GM10266 (cell line): ENCODE data around the gene PLCB2.

Experiments used
- DNase-seq: peaks from one replicate; pipeline ENCODE4 v3.0.0; 2012; ENCODE audit errors: extremely low spot score
- TF ChIP-seq, protein P1 (sequence below): IDR thresholded peaks from 2 replicates; pipeline ENCODE4 v1.5.1; 2012; ENCODE audit warnings: mild to moderate bottlenecking, low read depth; ENCODE audit not compliant: control insufficient read depth, insufficient read depth; ENCODE audit errors: missing control alignments

The PLCB2 gene

DNA sequence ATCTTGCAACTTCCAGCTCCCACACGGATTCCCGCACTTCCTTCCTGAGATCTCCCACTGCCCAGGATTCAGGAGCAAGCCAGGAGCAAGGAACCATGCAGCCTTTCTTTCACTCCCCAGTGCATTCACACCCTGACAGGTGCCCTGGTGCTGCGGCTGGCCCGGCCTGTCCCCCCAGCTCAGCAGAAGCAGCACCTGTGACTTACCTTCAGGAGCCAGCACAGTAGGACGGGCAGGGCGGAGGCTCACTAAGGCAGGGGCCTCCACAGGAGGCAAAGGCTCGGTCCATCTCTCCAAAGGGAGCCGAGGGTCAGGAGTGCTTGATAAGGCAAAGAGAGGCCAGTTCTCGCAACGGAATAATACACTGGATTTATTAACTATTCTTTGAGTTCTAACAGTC, 29.7 kb downstream of the PLCB2 start:
- DNase-seq = no peak
- TF ChIP-seq, protein P1, sequence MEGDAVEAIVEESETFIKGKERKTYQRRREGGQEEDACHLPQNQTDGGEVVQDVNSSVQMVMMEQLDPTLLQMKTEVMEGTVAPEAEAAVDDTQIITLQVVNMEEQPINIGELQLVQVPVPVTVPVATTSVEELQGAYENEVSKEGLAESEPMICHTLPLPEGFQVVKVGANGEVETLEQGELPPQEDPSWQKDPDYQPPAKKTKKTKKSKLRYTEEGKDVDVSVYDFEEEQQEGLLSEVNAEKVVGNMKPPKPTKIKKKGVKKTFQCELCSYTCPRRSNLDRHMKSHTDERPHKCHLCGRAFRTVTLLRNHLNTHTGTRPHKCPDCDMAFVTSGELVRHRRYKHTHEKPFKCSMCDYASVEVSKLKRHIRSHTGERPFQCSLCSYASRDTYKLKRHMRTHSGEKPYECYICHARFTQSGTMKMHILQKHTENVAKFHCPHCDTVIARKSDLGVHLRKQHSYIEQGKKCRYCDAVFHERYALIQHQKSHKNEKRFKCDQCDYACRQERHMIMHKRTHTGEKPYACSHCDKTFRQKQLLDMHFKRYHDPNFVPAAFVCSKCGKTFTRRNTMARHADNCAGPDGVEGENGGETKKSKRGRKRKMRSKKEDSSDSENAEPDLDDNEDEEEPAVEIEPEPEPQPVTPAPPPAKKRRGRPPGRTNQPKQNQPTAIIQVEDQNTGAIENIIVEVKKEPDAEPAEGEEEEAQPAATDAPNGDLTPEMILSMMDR = no peak

DNA sequence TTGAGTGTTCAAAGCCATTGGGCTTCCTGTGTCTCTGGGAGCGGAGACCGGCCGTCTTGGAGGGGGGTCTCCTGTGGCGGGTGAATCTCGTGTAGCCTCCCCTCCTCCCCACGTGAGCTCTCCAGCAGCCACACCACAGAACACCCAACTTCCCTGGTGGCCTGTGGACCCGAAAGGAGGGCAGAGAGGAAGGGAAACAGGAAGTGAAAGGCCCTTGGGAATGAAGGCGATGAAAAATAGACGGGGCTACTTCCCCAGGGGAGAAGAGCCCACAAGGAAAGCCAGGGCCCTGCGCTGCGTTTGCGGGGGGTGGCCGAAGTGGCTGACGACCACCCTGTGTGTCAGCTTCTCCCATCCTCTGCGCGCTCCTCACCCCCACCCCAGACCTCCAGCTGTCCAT, 30.3 kb downstream of the PLCB2 start:
- TF ChIP-seq, protein P1 = no peak
- DNase-seq = no peak

DNA sequence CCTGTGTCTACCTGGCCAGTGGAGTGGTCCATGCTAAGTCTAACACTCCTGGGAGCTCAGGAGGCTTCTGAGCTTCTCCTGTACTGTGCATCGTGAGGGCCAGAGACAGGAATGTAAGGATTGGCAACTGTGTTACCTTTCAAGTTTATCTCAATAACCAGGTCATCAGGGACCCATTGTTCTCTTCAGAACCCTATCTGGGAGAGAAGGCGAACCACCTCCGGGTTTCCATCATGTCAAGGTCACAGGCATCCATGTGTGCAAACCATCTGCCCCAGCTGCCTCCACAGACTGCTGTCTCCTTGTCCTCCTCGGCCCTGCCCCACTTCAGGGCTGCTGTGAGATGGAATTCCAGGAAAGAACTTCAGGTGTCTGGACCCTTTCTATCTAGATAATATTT, 30.8 kb downstream of the PLCB2 start:
- TF ChIP-seq, protein P1 = no peak
- no peak for DNase-seq

DNA sequence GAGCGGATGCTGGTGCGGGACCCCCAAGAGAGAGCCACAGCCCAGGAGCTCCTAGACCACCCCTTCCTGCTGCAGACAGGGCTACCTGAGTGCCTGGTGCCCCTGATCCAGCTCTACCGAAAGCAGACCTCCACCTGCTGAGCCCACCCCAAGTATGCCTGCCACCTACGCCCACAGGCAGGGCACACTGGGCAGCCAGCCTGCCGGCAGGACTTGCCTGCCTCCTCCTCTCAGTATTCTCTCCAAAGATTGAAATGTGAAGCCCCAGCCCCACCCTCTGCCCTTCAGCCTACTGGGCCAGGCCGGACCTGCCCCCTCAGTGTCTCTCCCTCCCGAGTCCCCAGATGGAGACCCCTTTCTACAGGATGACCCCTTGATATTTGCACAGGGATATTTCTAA, 31.8 kb downstream of the PLCB2 start:
- TF ChIP-seq, protein P1 = no peak
- no peak for DNase-seq

DNA sequence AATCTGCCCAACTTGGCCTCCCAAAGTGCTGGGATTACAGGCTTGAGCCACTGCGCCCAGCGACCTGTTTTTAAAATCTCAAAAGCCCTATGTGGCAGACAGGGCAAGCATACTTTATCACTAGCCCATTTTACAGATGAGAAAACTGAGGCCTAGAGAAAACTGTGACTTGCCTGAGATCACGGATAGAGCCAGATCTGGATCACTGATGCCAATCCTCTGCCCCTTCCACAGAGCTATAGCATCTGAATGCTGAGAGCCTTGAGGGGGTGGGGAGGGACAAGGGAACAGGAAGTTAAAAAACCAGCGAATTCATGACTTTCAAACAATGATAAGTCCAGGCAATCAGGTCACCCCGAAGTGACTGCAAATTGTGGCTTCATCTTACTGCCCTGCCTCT, 32.2 kb downstream of the PLCB2 start:
- DNase-seq = no peak
- TF ChIP-seq, protein P1 = no peak

DNA sequence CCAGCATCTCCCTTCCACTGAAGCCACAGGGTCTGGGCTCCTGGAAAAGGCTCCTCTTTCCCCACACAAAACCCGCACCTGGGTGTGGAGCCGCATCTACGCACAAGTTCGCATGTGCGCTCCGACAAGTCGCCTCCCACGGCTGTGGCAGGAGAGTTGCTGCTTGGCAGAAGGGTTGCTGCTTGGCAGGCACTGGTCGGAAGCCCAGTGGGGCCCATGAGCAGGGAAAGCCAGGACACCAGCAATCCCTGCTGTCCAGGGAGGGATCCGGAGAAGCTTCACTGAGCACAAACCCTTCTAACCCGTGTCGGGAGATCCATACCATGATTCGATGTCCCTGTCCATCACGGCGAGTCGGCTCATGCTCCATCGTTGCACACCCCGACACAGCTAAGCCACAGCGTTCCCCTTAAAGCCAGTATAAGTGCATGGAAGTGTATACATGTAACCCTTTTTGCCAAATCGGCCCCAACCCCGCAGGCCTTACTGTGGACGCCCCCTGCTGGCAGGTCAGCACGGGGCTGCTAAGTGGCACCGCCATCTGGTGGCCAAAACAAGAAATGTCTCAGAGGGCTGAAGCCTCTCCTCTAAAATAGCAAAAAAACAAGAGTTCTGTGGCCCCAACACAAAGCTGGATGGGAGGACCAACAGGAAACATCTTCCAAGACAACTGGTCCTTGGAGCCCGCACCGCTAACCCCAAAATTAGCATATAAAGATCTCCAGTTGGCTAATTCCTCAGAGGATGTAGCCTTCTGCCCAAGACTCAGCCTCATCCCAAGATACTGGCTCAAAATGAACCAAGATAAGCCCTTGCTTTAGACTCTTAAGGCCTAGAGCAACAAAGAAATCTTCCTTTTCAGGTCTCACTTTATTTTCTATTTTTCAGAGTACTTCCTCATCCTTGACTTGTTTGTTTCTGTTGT, 33.1 kb downstream of the PLCB2 start:
- TF ChIP-seq, protein P1 = peak; percentile 100
- peak; percentile 86 for DNase-seq

DNA sequence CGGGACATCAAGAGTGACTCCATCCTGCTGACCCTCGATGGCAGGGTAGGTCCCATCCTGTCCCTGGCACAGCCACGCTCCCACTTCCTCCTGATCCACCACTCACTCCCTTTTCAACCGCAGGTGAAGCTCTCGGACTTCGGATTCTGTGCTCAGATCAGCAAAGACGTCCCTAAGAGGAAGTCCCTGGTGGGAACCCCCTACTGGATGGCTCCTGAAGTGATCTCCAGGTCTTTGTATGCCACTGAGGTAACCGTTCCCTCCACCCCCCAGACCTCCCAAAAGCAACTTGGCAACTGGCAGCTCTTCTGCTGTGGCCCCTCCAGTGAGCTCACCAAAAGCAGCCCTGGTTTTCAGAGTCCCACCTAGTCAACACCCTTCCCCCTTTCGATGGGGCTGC, 34.3 kb downstream of the PLCB2 start:
- TF ChIP-seq, protein P1 = no peak
- DNase-seq = no peak
